Activated naive CD8-positive, alpha-beta T cell treated with anti-CD3 and anti-CD28 coated beads for 36 hours (primary cell): ENCODE data around the gene IGSF9. TPM values are rescaled to one million over a fixed set of nuclear protein-coding genes. Genes with fewer than 3 reads are reported as not detected.

Experiments used
- DNase-seq: peaks from one replicate; pipeline ENCODE4 v3.0.0; 2021
- H3K27ac Mint-ChIP-seq: one replicate; pipeline ENCODE4 v1.8.0; 2022; ENCODE audit warnings: mild to moderate bottlenecking, moderate library complexity, mixed read lengths
- H3K27me3 Mint-ChIP-seq: one replicate; pipeline ENCODE4 v1.8.0; 2022; ENCODE audit warnings: mild to moderate bottlenecking, mixed read lengths
- H3K36me3 Mint-ChIP-seq: one replicate; pipeline ENCODE4 v1.8.0; 2021; ENCODE audit warnings: mild to moderate bottlenecking, mixed read lengths
- H3K4me1 Mint-ChIP-seq: one replicate; pipeline ENCODE4 v1.8.0; 2021; ENCODE audit warnings: mixed read lengths
- H3K4me3 Mint-ChIP-seq: one replicate; pipeline ENCODE4 v1.8.0; 2022; ENCODE audit warnings: mild to moderate bottlenecking, moderate library complexity, mixed read lengths
- H3K9me3 Mint-ChIP-seq: one replicate; pipeline ENCODE4 v1.8.0; 2022; ENCODE audit warnings: mixed read lengths
- total RNA-seq, 2 experiments: library from RNA; stranded (reverse); gene quantifications; one replicate each; pipeline ENCODE4 v1.2.3, GENCODE V29; 2021

The IGSF9 gene
- total RNA-seq, 2 experiments from 2014 or later: 0.08 TPM; not detected in 1

DNA sequence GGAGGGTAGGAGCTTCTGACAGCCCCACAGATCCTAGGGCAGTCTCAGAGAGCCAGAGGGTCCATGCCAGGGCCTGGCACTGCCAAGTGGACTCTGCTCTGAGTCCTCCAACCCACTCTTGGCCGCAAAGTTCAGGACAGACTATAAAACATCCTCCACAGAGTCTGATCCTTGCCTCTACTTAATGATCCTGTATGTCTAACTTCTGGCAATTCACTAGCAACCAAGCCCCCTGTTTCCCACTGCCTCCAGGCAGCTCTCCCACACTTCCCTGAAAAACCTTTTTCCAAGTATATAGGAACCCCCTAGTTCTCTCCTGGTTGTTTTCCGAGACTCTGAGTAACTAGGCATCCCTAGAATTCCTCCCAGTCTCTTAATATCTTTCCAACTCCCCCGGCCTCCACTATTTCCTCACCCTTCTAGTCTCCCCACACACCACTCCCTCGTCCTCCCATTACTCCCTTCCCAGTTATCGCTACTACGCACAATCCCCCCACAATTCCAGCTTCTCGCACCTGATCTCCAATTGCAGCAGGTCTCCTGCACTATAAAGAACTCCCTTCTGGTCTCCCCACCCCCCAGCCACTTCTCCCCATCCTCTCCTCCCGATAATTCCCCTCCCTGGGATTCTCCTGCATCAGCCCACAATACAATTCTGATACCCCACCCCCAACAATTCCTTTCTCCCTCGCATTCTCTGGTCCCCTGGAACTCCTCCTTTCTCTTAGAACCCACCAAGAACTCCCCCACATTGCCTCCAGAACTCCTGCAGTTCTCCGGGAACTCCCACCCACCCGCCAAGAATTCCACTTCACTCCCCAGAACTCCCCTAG lies 574 bp downstream of the IGSF9 start:
- DNase-seq: no peak
- Mint-ChIP-seq H3K4me1 (peaks cover 4% of the 10 kb centered on the region), H3K27me3 (peaks cover 21% of the 10 kb centered on the region), H3K4me3 (peak overlapping the region; percentile 63), H3K27ac (no peak overlapping the region), H3K36me3 (no peaks in the 10 kb centered on the region), H3K9me3 (no peaks in the 10 kb centered on the region)

GRCh38 chr1:159943908-159944622 lies 1.3 kb downstream of the IGSF9 start:
- Mint-ChIP-seq H3K27me3 (peaks cover 21% of the 10 kb centered on the region), H3K36me3 (no peaks in the 10 kb centered on the region), H3K27ac (no peak overlapping the region), H3K9me3 (no peaks in the 10 kb centered on the region), H3K4me3 (no peak overlapping the region), H3K4me1 (peaks cover 4% of the 10 kb centered on the region)
- no peak for DNase-seq

DNA sequence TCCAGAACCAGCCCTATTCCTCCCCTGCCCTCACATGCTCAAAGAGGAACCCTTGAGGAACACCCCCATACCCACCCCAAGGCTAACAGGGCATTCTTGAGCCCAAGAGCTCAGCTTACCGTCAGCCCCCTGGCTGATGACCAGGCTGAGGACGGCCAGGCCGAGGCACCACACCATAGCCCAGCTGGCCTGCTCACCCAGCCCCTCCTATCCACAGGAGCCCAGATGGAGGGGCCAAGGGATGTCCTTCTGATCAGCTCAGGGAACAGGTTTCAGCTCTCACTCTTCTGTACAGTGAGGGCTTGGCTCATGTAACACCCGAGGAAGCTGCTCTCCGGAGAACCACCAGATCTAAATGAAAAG lies 2.2 kb downstream of the IGSF9 start:
- Mint-ChIP-seq H3K36me3 (no peaks in the 10 kb centered on the region), H3K4me3 (no peak overlapping the region), H3K4me1 (peaks cover 4% of the 10 kb centered on the region), H3K27me3 (peaks cover 21% of the 10 kb centered on the region), H3K27ac (no peak overlapping the region), H3K9me3 (no peaks in the 10 kb centered on the region)
- no peak for DNase-seq

DNA sequence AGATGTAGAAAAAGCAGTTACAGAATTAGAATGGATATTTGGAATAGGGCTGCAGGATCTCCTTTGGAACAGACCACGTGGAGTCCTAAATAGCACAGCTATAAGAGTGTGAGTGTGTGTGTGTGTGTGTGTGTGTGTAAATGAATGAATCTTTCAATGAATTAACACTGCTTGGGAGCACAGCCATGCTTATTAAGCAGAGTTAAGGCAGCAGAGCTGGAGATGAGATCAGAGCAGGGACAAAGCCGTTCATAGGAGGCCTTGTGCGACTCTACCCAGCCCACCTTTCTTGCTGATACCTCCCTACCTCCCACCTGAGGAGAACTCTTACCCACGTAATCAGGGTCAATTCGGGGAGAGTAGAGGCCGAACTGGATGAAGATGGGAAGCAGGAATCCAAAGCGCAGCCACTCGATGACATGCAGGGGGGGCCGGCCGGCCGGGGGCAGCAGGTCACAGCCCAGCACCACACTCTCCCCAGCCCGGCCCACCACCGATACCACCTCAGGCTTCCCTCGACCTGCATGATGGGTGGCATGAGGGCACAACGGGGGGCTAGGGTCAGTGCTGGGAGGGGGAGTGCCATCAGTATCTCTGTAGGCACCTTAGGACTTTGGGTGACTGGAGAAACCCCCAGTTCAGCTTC lies 2.7 kb downstream of the IGSF9 start:
- Mint-ChIP-seq H3K27me3 (peaks cover 21% of the 10 kb centered on the region), H3K9me3 (no peaks in the 10 kb centered on the region), H3K4me1 (peaks cover 4% of the 10 kb centered on the region), H3K4me3 (no peak overlapping the region), H3K27ac (no peak overlapping the region), H3K36me3 (no peaks in the 10 kb centered on the region)
- no peak for DNase-seq

GRCh38 chr1:159941591-159942560 lies 3.5 kb downstream of the IGSF9 start:
- no peak for DNase-seq
- Mint-ChIP-seq H3K27me3 (peaks cover 21% of the 10 kb centered on the region), H3K27ac (no peak overlapping the region), H3K9me3 (no peaks in the 10 kb centered on the region), H3K4me3 (no peak overlapping the region), H3K36me3 (no peaks in the 10 kb centered on the region), H3K4me1 (peaks cover 4% of the 10 kb centered on the region)

- Mint-ChIP-seq H3K27me3 (peaks cover 21% of the 10 kb centered on the region), H3K9me3 (no peaks in the 10 kb centered on the region), H3K4me1 (peaks cover 4% of the 10 kb centered on the region), H3K27ac (no peak overlapping the region), H3K36me3 (no peaks in the 10 kb centered on the region), H3K4me3 (no peak overlapping the region)
- no peak for DNase-seq
Measured at GRCh38 chr1:159941141-159941540, 4.3 kb downstream of the IGSF9 start.

GRCh38 chr1:159940006-159940620 lies 5.3 kb downstream of the IGSF9 start:
- Mint-ChIP-seq H3K4me3 (no peak overlapping the region), H3K9me3 (no peaks in the 10 kb centered on the region), H3K27me3 (peaks cover 16% of the 10 kb centered on the region), H3K27ac (no peak overlapping the region), H3K4me1 (peaks cover 1% of the 10 kb centered on the region), H3K36me3 (no peaks in the 10 kb centered on the region)
- DNase-seq: no peak

- no peaks in the 10 kb centered on the region for H3K36me3 Mint-ChIP-seq
Measured at GRCh38 chr1:159939678-159940002, 5.8 kb downstream of the IGSF9 start.

DNA sequence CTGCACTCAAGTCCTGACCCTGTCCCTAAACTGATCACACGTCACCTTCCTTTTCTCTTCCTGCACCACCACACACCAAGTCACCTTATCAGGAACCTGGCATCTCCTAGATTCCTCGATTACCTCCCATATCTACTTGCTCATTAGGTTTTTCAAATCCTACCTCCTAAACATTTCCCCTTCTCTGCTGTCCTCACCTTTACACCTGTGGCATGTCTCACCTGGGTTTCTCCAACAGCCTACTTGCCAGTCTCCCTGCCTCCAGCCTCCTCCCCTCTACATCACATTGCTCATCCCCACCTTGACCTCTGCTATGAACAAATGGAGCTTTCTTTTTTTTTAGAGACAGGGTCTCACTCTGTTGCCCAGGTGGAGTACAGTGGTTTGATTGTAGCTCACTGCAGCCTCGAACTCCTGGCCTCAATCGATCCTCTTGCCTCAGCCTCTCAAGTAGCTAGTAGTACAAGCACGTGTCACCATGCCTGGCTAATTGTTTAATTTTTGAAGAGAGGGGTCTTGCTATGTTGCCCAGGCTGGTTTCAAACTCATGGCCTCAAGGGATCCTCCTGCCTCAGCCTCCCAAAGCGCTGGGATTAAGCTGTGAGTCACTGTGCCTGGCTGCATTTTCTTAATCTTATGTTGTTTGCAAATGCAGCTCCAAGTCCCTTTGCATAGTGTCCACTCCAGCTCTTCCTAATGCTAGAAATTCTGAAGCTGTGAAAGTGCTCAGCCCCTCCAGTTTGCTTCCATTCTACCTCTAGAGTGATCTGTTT lies 6.3 kb downstream of the IGSF9 start:
- Mint-ChIP-seq H3K9me3 (no peaks in the 10 kb centered on the region), H3K27ac (no peak overlapping the region), H3K4me1 (no peaks in the 10 kb centered on the region), H3K27me3 (peaks cover 7% of the 10 kb centered on the region), H3K4me3 (no peak overlapping the region), H3K36me3 (no peaks in the 10 kb centered on the region)
- no peak for DNase-seq

More at GRCh38 chr1:159939678-159940002, 5.8 kb downstream of the IGSF9 start:
- Mint-ChIP-seq H3K9me3 (no peaks in the 10 kb centered on the region), H3K27me3 (peaks cover 12% of the 10 kb centered on the region), H3K4me1 (no peaks in the 10 kb centered on the region), H3K4me3 (no peak overlapping the region), H3K27ac (no peak overlapping the region)
- DNase-seq: no peak

- no peaks in the 10 kb centered on the region for H3K9me3 Mint-ChIP-seq
- no peaks in the 10 kb centered on the region for H3K36me3 Mint-ChIP-seq
- H3K4me3 Mint-ChIP-seq: no peak overlapping the region
- H3K4me1 Mint-ChIP-seq: no peaks in the 10 kb centered on the region
- DNase-seq: no peak
- peaks cover 1% of the 10 kb centered on the region for H3K27me3 Mint-ChIP-seq
- H3K27ac Mint-ChIP-seq: no peak overlapping the region
Measured at GRCh38 chr1:159938211-159938852, 7.1 kb downstream of the IGSF9 start.

- Mint-ChIP-seq H3K4me3 (no peak overlapping the region), H3K27ac (no peak overlapping the region), H3K36me3 (no peaks in the 10 kb centered on the region), H3K4me1 (no peaks in the 10 kb centered on the region), H3K9me3 (no peaks in the 10 kb centered on the region), H3K27me3 (no peaks in the 10 kb centered on the region)
- no peak for DNase-seq
Measured at GRCh38 chr1:159937054-159937750, 8.2 kb downstream of the IGSF9 start.

DNA sequence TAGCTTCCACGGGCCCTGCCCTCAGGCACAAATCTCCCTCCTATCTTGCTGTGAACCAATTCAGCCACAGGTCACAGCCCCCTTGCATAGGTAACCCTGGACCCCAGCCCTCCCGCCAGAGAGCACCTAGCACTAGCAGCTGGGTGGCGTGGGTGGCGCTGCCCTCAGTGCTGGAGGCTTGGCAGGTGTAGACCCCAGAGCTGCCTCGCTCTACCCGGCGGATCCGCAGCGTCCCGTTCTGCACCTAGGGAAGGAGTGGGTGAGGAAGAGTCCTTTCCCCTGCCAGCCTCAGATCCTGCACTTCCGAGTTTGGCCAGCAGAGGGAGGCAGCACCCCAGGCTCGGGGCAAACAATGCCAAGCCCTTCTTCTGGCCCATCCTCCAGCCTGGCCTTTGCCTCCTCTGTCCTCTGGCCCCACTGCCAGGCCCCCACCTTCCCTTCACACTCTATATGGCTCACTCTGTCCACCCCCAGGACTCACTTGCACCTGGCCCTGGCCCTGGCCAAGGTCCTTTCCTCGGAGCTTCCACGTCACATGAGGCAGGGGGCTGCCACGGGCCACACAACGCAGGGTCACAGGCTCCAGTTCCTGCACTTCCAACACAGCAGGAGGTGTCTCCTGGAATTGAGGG lies 9.0 kb downstream of the IGSF9 start:
- Mint-ChIP-seq H3K4me3 (no peak overlapping the region), H3K4me1 (no peaks in the 10 kb centered on the region), H3K27ac (no peak overlapping the region), H3K9me3 (no peaks in the 10 kb centered on the region), H3K27me3 (no peaks in the 10 kb centered on the region), H3K36me3 (no peaks in the 10 kb centered on the region)
- peak; percentile 75 for DNase-seq
